ENCODE data around the gene FLT3.

FLT3 gene

GRCh38 chr13:27991881-27992280 lies 108.5 kb downstream of the FLT3 start:
- Histone ChIP-seq H3K4me3 (ENCODE audit: low read length) (no peak overlapping the region), H3K9me2 (replicated peaks; ENCODE audit: insufficient read depth, low read length) (no peaks in the 10 kb centered on the region), H3K79me2 (ENCODE audit: low read length) (no peaks in the 10 kb centered on the region), H3K9me3 (replicated peaks; ENCODE audit: insufficient read depth, low read length) (no peaks in the 10 kb centered on the region), H3F3A (ENCODE audit: insufficient read depth, low read length) (no peaks in the 10 kb centered on the region), H3K36me3 (replicated peaks; ENCODE audit: insufficient read depth, low read length) (no peaks in the 10 kb centered on the region), H3K4me1 (ENCODE audit: low read length) (no peaks in the 10 kb centered on the region), H2AFZ (ENCODE audit: low read length) (no peak overlapping the region), H3K27me3 (replicated peaks; ENCODE audit: insufficient read depth, low read length) (no peaks in the 10 kb centered on the region), H3K4me2 (ENCODE audit: low read depth, low read length) (no peak overlapping the region), H3K27ac (ENCODE audit: low read length) (no peak overlapping the region), H3K9ac (ENCODE audit: low read length) (no peak overlapping the region), H4K20me1 (ENCODE audit: insufficient read depth, low read length) (no peaks in the 10 kb centered on the region)
- TF ChIP-seq EZH2 (optimal IDR thresholded peaks at IDR 0.05; ENCODE audit: low read depth, low read length) (no peak), CTCF (IDR thresholded peaks at IDR 0.05; ENCODE audit: low read length) (no peak), EZH2phosphoT487 (IDR thresholded peaks at IDR 0.05; ENCODE audit: low read length) (no peak)
- DNase-seq: no peak

- Histone ChIP-seq H3F3A (ENCODE audit: insufficient read depth, low read length) (no peaks in the 10 kb centered on the region), H3K4me1 (ENCODE audit: low read length) (no peaks in the 10 kb centered on the region), H3K9ac (ENCODE audit: low read length) (no peak within 1 kb of the TSS), H3K27ac (ENCODE audit: low read length) (no peak within 1 kb of the TSS), H4K20me1 (ENCODE audit: insufficient read depth, low read length) (no peaks in the 10 kb centered on the region), H3K4me2 (ENCODE audit: low read depth, low read length) (no peak within 1 kb of the TSS), H3K36me3 (replicated peaks; ENCODE audit: insufficient read depth, low read length) (no peaks in the 10 kb centered on the region), H3K4me3 (ENCODE audit: low read length) (no peak within 1 kb of the TSS), H3K9me2 (replicated peaks; ENCODE audit: insufficient read depth, low read length) (no peaks in the 10 kb centered on the region), H3K79me2 (ENCODE audit: low read length) (no peaks in the 10 kb centered on the region), H2AFZ (ENCODE audit: low read length) (no peak within 1 kb of the TSS), H3K9me3 (replicated peaks; ENCODE audit: insufficient read depth, low read length) (no peaks in the 10 kb centered on the region), H3K27me3 (replicated peaks; ENCODE audit: insufficient read depth, low read length) (no peaks in the 10 kb centered on the region)
- TF ChIP-seq EZH2phosphoT487 (IDR thresholded peaks at IDR 0.05; ENCODE audit: low read length) (no peak), CTCF (IDR thresholded peaks at IDR 0.05; ENCODE audit: low read length) (no peak), EZH2 (optimal IDR thresholded peaks at IDR 0.05; ENCODE audit: low read depth, low read length) (no peak)
- DNase-seq: no peak
These were observed 111.9 kb downstream of the FLT3 start, which contains the start of gene URAD for GRCh38 chr13:27988520-27988919. URAD (minus strand) TSS chr13:27988693; CDS start chr13:27988637, 56 bp downstream.

- Histone ChIP-seq H3K27me3 (replicated peaks; ENCODE audit: insufficient read depth, low read length) (no peaks in the 10 kb centered on the region), H3F3A (ENCODE audit: insufficient read depth, low read length) (no peaks in the 10 kb centered on the region), H2AFZ (ENCODE audit: low read length) (no peak overlapping the region), H3K36me3 (replicated peaks; ENCODE audit: insufficient read depth, low read length) (no peaks in the 10 kb centered on the region), H3K79me2 (ENCODE audit: low read length) (no peaks in the 10 kb centered on the region), H3K4me3 (ENCODE audit: low read length) (no peak overlapping the region), H3K4me1 (ENCODE audit: low read length) (no peaks in the 10 kb centered on the region), H3K4me2 (ENCODE audit: low read depth, low read length) (no peak overlapping the region), H3K9me2 (replicated peaks; ENCODE audit: insufficient read depth, low read length) (no peaks in the 10 kb centered on the region), H3K27ac (ENCODE audit: low read length) (no peak overlapping the region), H3K9ac (ENCODE audit: low read length) (no peak overlapping the region), H3K9me3 (replicated peaks; ENCODE audit: insufficient read depth, low read length) (no peaks in the 10 kb centered on the region), H4K20me1 (ENCODE audit: insufficient read depth, low read length) (no peaks in the 10 kb centered on the region)
- DNase-seq: no peak
- no peak for TF ChIP-seq CTCF (IDR thresholded peaks at IDR 0.05; ENCODE audit: low read length)
- TF ChIP-seq EZH2phosphoT487 (IDR thresholded peaks at IDR 0.05; ENCODE audit: low read length): no peak
These were observed 114.8 kb downstream of the FLT3 start for GRCh38 chr13:27985600-27985999.
